Erythroblast (primary cell): Measurements from ENCODE around the gene SYNPO2.

Experiments
- GATA1 ChIP-seq: IDR thresholded peaks from 2 replicates; pipeline ENCODE4 v1.6.1; 2011; ENCODE audit warnings: low read depth, mild to moderate bottlenecking, control low read depth, low read length, moderate library complexity
- POLR2A ChIP-seq: IDR thresholded peaks from 2 replicates; pipeline ENCODE4 v1.6.1; 2011; ENCODE audit warnings: mild to moderate bottlenecking, low read length

GRCh38 chr4:118927974-118928373 lies 39.3 kb downstream of the SYNPO2 start:
- TF ChIP-seq POLR2A (no peak), GATA1 (no peak)
